ENCODE measurements around the gene THAP4.

DNA sequence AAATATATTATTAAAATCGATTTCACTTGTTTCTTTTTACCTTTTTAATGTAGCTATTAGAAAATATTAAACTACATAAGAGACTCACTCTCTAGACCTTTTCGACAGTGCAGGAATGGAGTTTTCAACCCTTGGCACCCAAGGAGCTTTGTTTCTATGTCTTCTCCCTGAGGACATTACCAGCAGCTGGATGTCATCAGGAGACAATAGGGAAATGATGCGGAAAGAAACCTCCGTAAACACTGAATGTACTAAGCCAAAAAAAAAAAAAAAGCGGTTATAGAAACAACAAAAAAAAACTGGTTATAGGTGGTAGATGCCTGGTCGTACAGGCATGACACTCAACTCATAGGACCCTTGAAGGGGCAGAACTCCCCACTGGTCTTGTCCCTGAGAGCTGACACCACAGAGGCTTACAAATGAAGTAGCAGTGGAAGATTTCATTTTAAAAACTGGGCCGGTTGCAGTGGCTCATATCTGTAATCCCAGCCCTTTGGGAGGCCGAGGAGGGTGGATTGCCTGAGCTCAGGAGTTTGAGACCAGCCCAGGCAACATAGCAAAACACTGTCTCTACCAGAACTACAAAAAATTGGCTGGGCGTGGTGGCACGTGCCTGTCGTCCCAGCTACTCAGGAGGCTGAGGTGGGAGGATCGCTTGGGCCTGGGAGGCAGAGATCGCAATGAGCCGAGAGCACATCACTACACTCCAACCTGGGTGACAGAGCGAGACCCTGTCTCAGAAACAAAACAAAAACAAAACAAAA lies 23.8 kb downstream of the THAP4 start:
- TF ChIP-seq, protein P1, sequence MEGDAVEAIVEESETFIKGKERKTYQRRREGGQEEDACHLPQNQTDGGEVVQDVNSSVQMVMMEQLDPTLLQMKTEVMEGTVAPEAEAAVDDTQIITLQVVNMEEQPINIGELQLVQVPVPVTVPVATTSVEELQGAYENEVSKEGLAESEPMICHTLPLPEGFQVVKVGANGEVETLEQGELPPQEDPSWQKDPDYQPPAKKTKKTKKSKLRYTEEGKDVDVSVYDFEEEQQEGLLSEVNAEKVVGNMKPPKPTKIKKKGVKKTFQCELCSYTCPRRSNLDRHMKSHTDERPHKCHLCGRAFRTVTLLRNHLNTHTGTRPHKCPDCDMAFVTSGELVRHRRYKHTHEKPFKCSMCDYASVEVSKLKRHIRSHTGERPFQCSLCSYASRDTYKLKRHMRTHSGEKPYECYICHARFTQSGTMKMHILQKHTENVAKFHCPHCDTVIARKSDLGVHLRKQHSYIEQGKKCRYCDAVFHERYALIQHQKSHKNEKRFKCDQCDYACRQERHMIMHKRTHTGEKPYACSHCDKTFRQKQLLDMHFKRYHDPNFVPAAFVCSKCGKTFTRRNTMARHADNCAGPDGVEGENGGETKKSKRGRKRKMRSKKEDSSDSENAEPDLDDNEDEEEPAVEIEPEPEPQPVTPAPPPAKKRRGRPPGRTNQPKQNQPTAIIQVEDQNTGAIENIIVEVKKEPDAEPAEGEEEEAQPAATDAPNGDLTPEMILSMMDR (conservative IDR thresholded peaks at IDR 0.05) = no peak
- TF ChIP-seq ZFX (IDR thresholded peaks at IDR 0.05) = no peak
